Endothelial cell of umbilical vein (primary cell): ENCODE results near the gene CA14. TPM values are rescaled to one million over a fixed set of nuclear protein-coding genes. Genes with fewer than 3 reads are reported as not detected.

ENCODE experiments used
- BruUV-seq: library from RNA; stranded (reverse); fragments of 400-500 nt; replicated peaks from 2 replicates; lab custom pipeline; 2021; lab: Mats Ljungman, UMichigan
- CTCF ChIA-PET: fragments of 300-600, 350-600 bp; sonication (Branson Sonifier 250); formaldehyde crosslinking; loops from one replicate; lab custom pipeline; 2021; ENCODE audit warnings: antibody characterized with exemption, inconsistent platforms; lab: Charles Lee
- POLR2A ChIA-PET: fragments of 300-600, 350-600 bp; sonication (Branson Sonifier 250); formaldehyde crosslinking; loops from one replicate; lab custom pipeline; 2021; ENCODE audit warnings: antibody characterized with exemption, inconsistent platforms; lab: Charles Lee
- DNase-seq: peaks from one replicate; pipeline ENCODE4 v3.0.0-alpha.2; 2011; ENCODE audit warnings: low read depth, low spot score
- FAIRE-seq: peaks from 2 replicates; lab custom pipeline; 2011; peaks lifted over from hg19 to GRCh38; lab: Jason Lieb, UNC
- H2AFZ ChIP-seq: 2 replicates; pipeline ENCODE4 v1.6.0; 2012; ENCODE audit warnings: low read depth, low read length, control low read depth, inconsistent platforms
- H3K27ac ChIP-seq: 2 replicates; pipeline ENCODE4 v1.5.1; 2011; ENCODE audit warnings: low read depth, mild to moderate bottlenecking, control low read depth, low read length, moderate library complexity; ENCODE audit not compliant: insufficient read depth
- H3K27me3 ChIP-seq, 2 experiments: 2 replicates each; pipeline versions ENCODE4 v1.6.0 to v1.6.1; 2011; ENCODE audit warnings: low read length in 2 of 2, mixed read lengths in 1 of 2; ENCODE audit not compliant: control insufficient read depth in 2 of 2, insufficient read depth in 2 of 2
- H3K36me3 ChIP-seq, 2 experiments: 2 replicates in 1 of 2; 3 replicates in 1 of 2; pipeline ENCODE4 v1.5.1; 2011; ENCODE audit warnings: low read length in 2 of 2, mild to moderate bottlenecking in 1 of 2, moderate library complexity in 1 of 2; ENCODE audit not compliant: control insufficient read depth in 2 of 2, insufficient read depth in 2 of 2; ENCODE audit errors: extremely low read depth in 1 of 2
- H3K4me1 ChIP-seq: 3 replicates; pipeline ENCODE4 v1.5.1; 2011; ENCODE audit warnings: mild to moderate bottlenecking, low read length; ENCODE audit not compliant: control insufficient read depth, insufficient read depth; ENCODE audit errors: extremely low read depth
- H3K4me2 ChIP-seq: 2 replicates; pipeline ENCODE4 v1.6.1; 2011; ENCODE audit warnings: low read length, control low read depth, mixed read lengths; ENCODE audit not compliant: insufficient read depth
- H3K4me3 ChIP-seq, 3 experiments: fragments of 200-600 bp in 1 of 3; sonication (generic), shearing (Covaris generic) in 1 of 3; replicated peaks in 1 of 3; 2 replicates each; pipeline ENCODE4 v1.5.1; 2011 to 2016; ENCODE audit warnings: control low read depth in 3 of 3, low read length in 3 of 3, mild to moderate bottlenecking in 2 of 3, inconsistent platforms in 1 of 3, low read depth in 1 of 3, moderate library complexity in 1 of 3; ENCODE audit not compliant: insufficient read depth in 1 of 3
- H3K79me2 ChIP-seq: 2 replicates; pipeline ENCODE4 v1.6.0; 2012; ENCODE audit warnings: low read length, inconsistent platforms; ENCODE audit not compliant: control insufficient read depth, insufficient read depth
- H3K9ac ChIP-seq: replicated peaks from 2 replicates; pipeline ENCODE3; 2011; ENCODE audit warnings: low read length, control low read depth; ENCODE audit not compliant: insufficient read depth; ENCODE audit errors: extremely low read depth
- H3K9me1 ChIP-seq: replicated peaks from 3 replicates; pipeline ENCODE4 v1.6.0; 2011; ENCODE audit warnings: mild to moderate bottlenecking, low read length; ENCODE audit not compliant: control insufficient read depth, insufficient read depth; ENCODE audit errors: extremely low read depth
- H3K9me3 ChIP-seq: replicated peaks from 2 replicates; pipeline ENCODE4 v1.5.1; 2012; ENCODE audit warnings: low read length, inconsistent platforms; ENCODE audit not compliant: control insufficient read depth, insufficient read depth
- H4K20me1 ChIP-seq: replicated peaks from 2 replicates; pipeline ENCODE3; 2011; ENCODE audit warnings: mild to moderate bottlenecking, low read length; ENCODE audit not compliant: control insufficient read depth, insufficient read depth; ENCODE audit errors: extremely low read depth
- EZH2 ChIP-seq: IDR thresholded peaks from 2 replicates; pipeline ENCODE4 v1.6.1; 2012; ENCODE audit warnings: borderline replicate concordance, low read depth, mild to moderate bottlenecking, moderate library complexity, low read length, inconsistent platforms; ENCODE audit not compliant: severe bottlenecking
- FOS ChIP-seq: IDR thresholded peaks from 2 replicates; pipeline ENCODE4 v1.6.1; 2011; ENCODE audit warnings: mild to moderate bottlenecking, low read length, moderate library complexity, borderline replicate concordance; ENCODE audit not compliant: insufficient read depth
- GATA2 ChIP-seq: IDR thresholded peaks from 2 replicates; pipeline ENCODE4 v1.7.0; 2011; ENCODE audit warnings: low read depth, mild to moderate bottlenecking, moderate library complexity, mixed read lengths, low read length; ENCODE audit not compliant: insufficient read length, insufficient read depth
- JUN ChIP-seq: IDR thresholded peaks from 2 replicates; pipeline ENCODE4 v1.6.1; 2011; ENCODE audit warnings: borderline replicate concordance, low read depth; ENCODE audit not compliant: insufficient read length, insufficient read depth
- MYC ChIP-seq: IDR thresholded peaks from one replicate; pipeline ENCODE4 v1.6.1; 2011; ENCODE audit warnings: mild to moderate bottlenecking, low read depth, low read length
- POLR2A ChIP-seq: IDR thresholded peaks from 2 replicates; pipeline ENCODE4 v1.6.1; 2012; ENCODE audit warnings: low read depth, mild to moderate bottlenecking, control low read depth, low read length
- POLR2AphosphoS5 ChIP-seq: IDR thresholded peaks from 2 replicates; pipeline ENCODE4 v1.6.1; 2012; ENCODE audit warnings: low read depth, mild to moderate bottlenecking, control low read depth, low read length, moderate library complexity; ENCODE audit not compliant: insufficient read depth
- dilution Hi-C: fragments of 300-500 bp; cut with MboI; formaldehyde crosslinking; loops from one replicate; pipeline ENCODE4 v1.15.0; 2019; ENCODE audit warnings: low sequenced_read_pairs; ENCODE audit not compliant: extremely low pct_ligation_motif_present
- intact Hi-C: fragments of 100-400 bp; cut with micrococcal nuclease; formaldehyde crosslinking; loops from one replicate; pipeline ENCODE4 v1.10.0; 2022
- polyA plus RNA-seq, 4 experiments: library from polyadenylated mRNA; depleted of rRNA in 3 of 4; stranded (reverse) in 3 of 4; unstranded in 1 of 4; fragments of >200 nt; gene quantifications; 2 replicates each; pipeline versions ENCODE4 v1.2.1 to v1.2.3, GENCODE V29; 2011 to 2012; ENCODE audit warnings: missing spikeins in 1 of 4
- total RNA-seq: library from RNA; stranded (reverse); gene quantifications from 2 replicates; pipeline ENCODE4 v1.2.3, GENCODE V29; 2021
- TF ChIP-seq, protein P1 (sequence below), 2 donors: IDR thresholded peaks; 1 replicate in 1 of 2; 2 replicates in 1 of 2; pipeline ENCODE4 v1.5.1; 2011; ENCODE audit warnings: low read length in 2 of 2, mild to moderate bottlenecking in 2 of 2, moderate library complexity in 2 of 2, control low read depth in 1 of 2, inconsistent platforms in 1 of 2, low read depth in 1 of 2; ENCODE audit not compliant: insufficient read depth in 1 of 2; ENCODE audit errors: extremely low read depth in 1 of 2
- TF ChIP-seq, protein P2 (sequence below): IDR thresholded peaks from 2 replicates; pipeline ENCODE4 v1.6.1; 2011; ENCODE audit not compliant: insufficient read depth, insufficient read length

The CA14 gene
- total and polyA plus RNA-seq, 2 donors (not counting 3 experiments of a cell fraction or from before 2014, with no cell fraction given): not detected

DNA sequence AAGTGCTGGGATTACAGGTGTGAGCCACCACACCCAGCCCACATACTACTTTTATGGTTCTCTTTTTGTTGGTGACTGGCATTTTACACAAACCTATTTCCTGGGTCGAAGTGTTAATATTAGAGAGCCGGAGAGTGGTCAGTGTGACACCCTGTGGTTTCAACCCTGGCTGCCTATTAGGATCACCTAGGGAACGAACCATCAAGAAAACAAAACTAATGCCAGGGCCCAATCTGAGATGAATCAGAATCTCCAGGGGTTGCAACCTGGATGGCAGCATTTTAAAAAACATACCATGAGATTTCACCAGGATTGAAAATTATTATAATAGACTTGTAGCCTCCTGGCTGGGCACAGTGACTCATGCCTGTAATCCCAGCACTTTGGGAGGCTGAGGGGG is 42.1 kb downstream of the CA14 start:
- TF ChIP-seq GATA2: no peak
- TF ChIP-seq, protein P1, sequence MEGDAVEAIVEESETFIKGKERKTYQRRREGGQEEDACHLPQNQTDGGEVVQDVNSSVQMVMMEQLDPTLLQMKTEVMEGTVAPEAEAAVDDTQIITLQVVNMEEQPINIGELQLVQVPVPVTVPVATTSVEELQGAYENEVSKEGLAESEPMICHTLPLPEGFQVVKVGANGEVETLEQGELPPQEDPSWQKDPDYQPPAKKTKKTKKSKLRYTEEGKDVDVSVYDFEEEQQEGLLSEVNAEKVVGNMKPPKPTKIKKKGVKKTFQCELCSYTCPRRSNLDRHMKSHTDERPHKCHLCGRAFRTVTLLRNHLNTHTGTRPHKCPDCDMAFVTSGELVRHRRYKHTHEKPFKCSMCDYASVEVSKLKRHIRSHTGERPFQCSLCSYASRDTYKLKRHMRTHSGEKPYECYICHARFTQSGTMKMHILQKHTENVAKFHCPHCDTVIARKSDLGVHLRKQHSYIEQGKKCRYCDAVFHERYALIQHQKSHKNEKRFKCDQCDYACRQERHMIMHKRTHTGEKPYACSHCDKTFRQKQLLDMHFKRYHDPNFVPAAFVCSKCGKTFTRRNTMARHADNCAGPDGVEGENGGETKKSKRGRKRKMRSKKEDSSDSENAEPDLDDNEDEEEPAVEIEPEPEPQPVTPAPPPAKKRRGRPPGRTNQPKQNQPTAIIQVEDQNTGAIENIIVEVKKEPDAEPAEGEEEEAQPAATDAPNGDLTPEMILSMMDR (IDR thresholded peaks at IDR 0.05; ENCODE audit: extremely low read depth in 1 of 2, insufficient read depth in 1 of 2, low read depth in 1 of 2, low read length in 2 of 2): no peak
- TF ChIP-seq JUN: no peak
- no peaks in the 10 kb centered on the region for H4K20me1 ChIP-seq
- H3K36me3 ChIP-seq: peaks cover 9 to 12% of the 10 kb centered on the region in 2 experiments
- H3K9me1 ChIP-seq: no peaks in the 10 kb centered on the region
- H3K4me1 ChIP-seq: no peaks in the 10 kb centered on the region
- dilution Hi-C loops: no loop called here
- H3K9me3 ChIP-seq: no peaks in the 10 kb centered on the region
- no TSS peak for BruUV-seq
- intact Hi-C loops: no loop called here
- FAIRE-seq: no peak
- H2AFZ ChIP-seq: no peak overlapping the region
- CTCF ChIA-PET: no interaction called here
- no peak overlapping the region for H3K4me2 ChIP-seq
- DNase-seq: no peak
- no peak overlapping the region for H3K4me3 ChIP-seq
- no peak overlapping the region for H3K27ac ChIP-seq
- POLR2A ChIA-PET: interaction anchor here (0.6 kb wide), 1 partner anchor 252 kb away, joined by 7 read pairs; no protein-coding TSS in a partner anchor
- H3K79me2 ChIP-seq: peaks cover 12% of the 10 kb centered on the region
- H3K27me3 ChIP-seq: no peaks in the 10 kb centered on the region
- no peak overlapping the region for H3K9ac ChIP-seq

DNA sequence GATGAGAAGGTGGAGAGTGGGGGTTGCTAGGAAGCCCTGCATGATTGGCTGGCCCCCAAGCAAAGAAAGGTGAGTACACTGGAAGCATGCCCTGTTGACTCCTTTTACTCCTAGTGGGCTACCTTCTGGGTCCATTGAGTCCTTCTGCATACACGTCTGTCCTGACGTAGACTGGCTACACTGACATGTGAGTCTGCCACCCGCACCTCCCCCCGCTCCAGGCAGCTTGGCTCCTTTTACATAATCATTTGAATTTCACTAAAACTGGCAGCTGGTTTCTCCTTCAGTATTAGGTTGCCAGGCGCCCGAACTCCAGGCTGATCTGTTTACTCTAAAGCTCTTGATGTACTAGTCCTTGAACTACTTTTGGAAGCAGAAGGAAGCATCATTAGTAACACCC is 44.8 kb downstream of the CA14 start:
- TF ChIP-seq, protein P2, sequence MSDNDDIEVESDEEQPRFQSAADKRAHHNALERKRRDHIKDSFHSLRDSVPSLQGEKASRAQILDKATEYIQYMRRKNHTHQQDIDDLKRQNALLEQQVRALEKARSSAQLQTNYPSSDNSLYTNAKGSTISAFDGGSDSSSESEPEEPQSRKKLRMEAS: no peak
- TF ChIP-seq POLR2A (no peak), MYC (no peak), GATA2 (no peak), FOS (no peak), POLR2AphosphoS5 (no peak), JUN (no peak), EZH2 (no peak)
- TF ChIP-seq, protein P1 (IDR thresholded peaks at IDR 0.05; ENCODE audit: extremely low read depth in 1 of 2, insufficient read depth in 1 of 2, low read depth in 1 of 2, low read length in 2 of 2): no peak
- FAIRE-seq (no peak), DNase-seq (no peak)
- dilution Hi-C loops: no loop called here
- H3K27ac ChIP-seq: no peak overlapping the region
- H3K4me2 ChIP-seq: no peak overlapping the region
- H3K79me2 ChIP-seq: peaks cover 5% of the 10 kb centered on the region
- H3K9me1 ChIP-seq: no peaks in the 10 kb centered on the region
- no peak overlapping the region for H2AFZ ChIP-seq
- H3K27me3 ChIP-seq: no peaks in the 10 kb centered on the region
- CTCF ChIA-PET: no interaction called here
- H3K4me1 ChIP-seq: no peaks in the 10 kb centered on the region
- intact Hi-C loops: no loop called here
- H3K4me3 ChIP-seq: no peak overlapping the region
- no TSS peak for BruUV-seq
- POLR2A ChIA-PET: no interaction called here
- no peak overlapping the region for H3K9ac ChIP-seq
- H4K20me1 ChIP-seq: no peaks in the 10 kb centered on the region
- H3K9me3 ChIP-seq: no peaks in the 10 kb centered on the region
- H3K36me3 ChIP-seq: peaks cover 9 to 12% of the 10 kb centered on the region in 2 experiments
